NCI-H510A treated with DMSO at 0.1 percent for 48 hours (cell line): ENCODE results near the gene LSAMP.
A peak's percentile ranks its signal among the peaks of the same experiment; 100 is the strongest.

Experiments
- DNase-seq: peaks from one replicate; lab custom pipeline; 2025; lab: John Stamatoyannopoulos, UW

Gene LSAMP

GRCh38 chr3:116018646-116019045 is 426.6 kb downstream of the LSAMP start:
- DNase-seq = no peak

- no peak for DNase-seq
Measured at GRCh38 chr3:116015931-116016330, 429.4 kb downstream of the LSAMP start.

GRCh38 chr3:116007000-116007399 is 438.3 kb downstream of the LSAMP start:
- no peak for DNase-seq

- no peak for DNase-seq
Measured at GRCh38 chr3:116005404-116005803, 439.9 kb downstream of the LSAMP start.

GRCh38 chr3:116002235-116002634 is 443.1 kb downstream of the LSAMP start:
- DNase-seq = no peak

- no peak for DNase-seq
Measured at GRCh38 chr3:116001151-116001621, 444.1 kb downstream of the LSAMP start.

- no peak for DNase-seq
Measured at GRCh38 chr3:116000311-116000710, 445.0 kb downstream of the LSAMP start.

- DNase-seq = no peak
Measured at GRCh38 chr3:115999613-116000012, 445.7 kb downstream of the LSAMP start.

- no peak for DNase-seq
Measured at GRCh38 chr3:115999001-115999585, 446.2 kb downstream of the LSAMP start.

- no peak for DNase-seq
Measured at GRCh38 chr3:115996420-115997108, 448.7 kb downstream of the LSAMP start.

- DNase-seq = no peak
Measured at GRCh38 chr3:115990669-115991068, 454.6 kb downstream of the LSAMP start.

GRCh38 chr3:115989684-115990421 is 455.4 kb downstream of the LSAMP start:
- no peak for DNase-seq

GRCh38 chr3:115986555-115987207 is 458.6 kb downstream of the LSAMP start:
- DNase-seq = no peak

- DNase-seq = no peak
Measured at GRCh38 chr3:115982629-115983028, 462.7 kb downstream of the LSAMP start.

GRCh38 chr3:115982108-115982507 is 463.2 kb downstream of the LSAMP start:
- no peak for DNase-seq

- DNase-seq = no peak
Measured at GRCh38 chr3:115980709-115981108, 464.6 kb downstream of the LSAMP start.

- DNase-seq = no peak
Measured at GRCh38 chr3:115977866-115978265, 467.4 kb downstream of the LSAMP start.

- no peak for DNase-seq
Measured at GRCh38 chr3:115975796-115976195, 469.5 kb downstream of the LSAMP start.

GRCh38 chr3:115975353-115975752 is 469.9 kb downstream of the LSAMP start:
- peak; percentile 77 for DNase-seq

- no peak for DNase-seq
Measured at GRCh38 chr3:115974940-115975339, 470.3 kb downstream of the LSAMP start.

GRCh38 chr3:115968871-115969270 is 476.4 kb downstream of the LSAMP start:
- DNase-seq = no peak

- no peak for DNase-seq
Measured at GRCh38 chr3:115961380-115961779, 483.9 kb downstream of the LSAMP start.

GRCh38 chr3:115960799-115961198 is 484.5 kb downstream of the LSAMP start:
- no peak for DNase-seq
